GM03348 (cell line): ENCODE data around the gene RWDD2A.
"Not testable (repeated sequence)": the region's sequence is repeated elsewhere in the genome, so short reads cannot be mapped to it uniquely, and the experiment has no call there.

Experiments
- DNase-seq: peaks from one replicate; pipeline ENCODE4 v3.0.0; 2012; ENCODE audit warnings: low spot score

RWDD2A gene

DNA sequence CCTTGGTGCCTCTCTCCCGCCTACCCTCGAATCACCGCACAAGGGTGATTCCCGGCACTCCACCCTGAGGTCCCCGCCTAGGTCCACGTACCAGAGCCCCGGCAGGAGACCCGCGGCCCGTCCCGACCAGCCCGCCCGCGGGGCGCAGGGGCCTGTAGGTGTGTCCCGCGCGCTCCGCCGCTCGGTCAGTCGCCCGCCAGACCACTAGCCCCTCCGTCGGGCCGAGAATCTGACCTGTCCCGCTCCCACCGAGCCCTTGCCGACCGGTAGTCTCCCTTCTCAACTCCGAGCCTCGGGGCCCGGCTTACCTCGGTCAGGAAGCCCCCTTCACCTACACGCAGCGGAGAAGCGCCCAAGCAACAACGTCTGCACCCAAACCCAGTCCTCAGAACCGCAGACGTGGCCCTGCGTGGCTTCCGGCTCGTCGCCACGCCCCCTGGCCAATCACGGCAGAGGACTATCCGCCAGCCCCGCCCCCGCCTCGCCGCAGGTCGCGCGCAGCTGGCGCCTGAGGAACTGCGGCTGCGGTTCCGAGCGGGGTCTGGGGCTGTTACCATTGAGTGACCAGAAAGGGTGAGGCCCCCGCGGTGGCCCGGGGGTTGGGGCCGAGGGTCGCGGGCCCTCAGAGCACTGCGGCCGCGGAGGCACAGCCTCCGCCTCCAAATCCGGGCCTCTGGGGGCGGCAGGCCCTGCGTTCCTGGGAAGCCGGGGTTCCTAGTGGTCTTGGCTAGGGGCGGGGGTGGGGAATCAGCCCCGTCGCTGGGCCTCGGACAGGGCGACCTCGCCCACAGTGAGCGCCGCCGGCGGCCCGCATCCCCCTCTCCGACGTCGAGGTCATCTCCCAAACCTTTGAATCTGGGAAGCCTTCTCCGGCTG is at the start of gene RWDD2A, which contains the start of gene PGM3:
RWDD2A (plus strand) TSS at position 487 of the 876 bp plus-strand sequence. CDS start 1,095 bp downstream, outside the sequence.
PGM3 (minus strand) TSS at position 395 of the 876 bp plus-strand sequence. CDS start 2,253 bp downstream, outside the sequence.
- DNase-seq = peak; percentile 98

- DNase-seq = no peak
Measured at GRCh38 chr6:83151114-83151513, 42.0 kb upstream of the RWDD2A start.

GRCh38 chr6:83152913-83153312 is 40.2 kb upstream of the RWDD2A start:
- no peak for DNase-seq

GRCh38 chr6:83153883-83154521 is 39.2 kb upstream of the RWDD2A start:
- no peak for DNase-seq

GRCh38 chr6:83155794-83156193 is 37.4 kb upstream of the RWDD2A start:
- DNase-seq = no peak

GRCh38 chr6:83160167-83160566 is 33.0 kb upstream of the RWDD2A start:
- no peak for DNase-seq

GRCh38 chr6:83167726-83168278 is 25.4 kb upstream of the RWDD2A start:
- no peak for DNase-seq

DNA sequence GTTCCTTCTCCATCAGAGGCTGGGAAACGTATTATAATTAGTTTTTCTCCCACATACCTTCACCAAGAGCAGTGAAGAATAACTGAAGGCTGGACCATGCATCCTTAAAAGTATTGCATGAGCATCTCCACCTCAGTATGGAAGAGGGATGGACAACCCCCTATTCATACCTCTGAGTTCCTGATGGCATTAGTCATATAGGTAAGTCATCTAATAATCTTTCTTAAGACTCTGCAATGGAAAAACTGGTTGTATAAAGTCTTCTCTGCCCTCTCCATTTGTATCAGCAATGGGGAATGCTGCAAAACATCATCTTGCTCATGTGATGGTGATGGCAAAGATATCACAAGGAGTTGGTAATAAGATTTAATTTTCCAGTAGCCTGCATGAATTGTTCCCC is 24.6 kb upstream of the RWDD2A start:
- no peak for DNase-seq

GRCh38 chr6:83169106-83169505 is 24.1 kb upstream of the RWDD2A start:
- DNase-seq = no peak

- DNase-seq = no peak
Measured at GRCh38 chr6:83169511-83169910, 23.6 kb upstream of the RWDD2A start.

- no peak for DNase-seq
Measured at GRCh38 chr6:83176246-83176645, 16.9 kb upstream of the RWDD2A start.

GRCh38 chr6:83180426-83180950 is 12.7 kb upstream of the RWDD2A start:
- DNase-seq = no peak

DNA sequence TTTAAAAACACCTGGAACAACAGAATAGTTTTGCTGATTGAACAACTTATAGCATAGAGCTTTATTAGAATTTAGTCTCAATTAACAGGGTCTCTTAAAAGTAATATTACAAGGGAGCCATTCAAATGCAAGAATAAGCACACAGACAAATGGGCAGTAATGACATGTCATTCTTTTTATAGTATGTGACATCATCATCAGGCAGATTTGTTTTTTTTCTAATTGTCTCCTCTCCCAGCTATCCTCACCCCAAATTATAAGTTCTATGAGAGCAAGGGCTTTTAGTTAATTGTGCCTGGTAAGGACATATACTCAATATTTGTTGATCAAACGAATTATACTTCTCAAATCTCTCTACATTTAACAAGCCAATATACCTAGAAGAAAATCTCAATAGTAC is 11.0 kb upstream of the RWDD2A start:
- no peak for DNase-seq

- DNase-seq = peak; percentile 75
Measured at GRCh38 chr6:83183082-83183828, 9.9 kb upstream of the RWDD2A start.

- DNase-seq = no peak
Measured at GRCh38 chr6:83185096-83185495, 8.1 kb upstream of the RWDD2A start.

GRCh38 chr6:83188501-83188900 is 4.7 kb upstream of the RWDD2A start:
- DNase-seq = no peak

DNA sequence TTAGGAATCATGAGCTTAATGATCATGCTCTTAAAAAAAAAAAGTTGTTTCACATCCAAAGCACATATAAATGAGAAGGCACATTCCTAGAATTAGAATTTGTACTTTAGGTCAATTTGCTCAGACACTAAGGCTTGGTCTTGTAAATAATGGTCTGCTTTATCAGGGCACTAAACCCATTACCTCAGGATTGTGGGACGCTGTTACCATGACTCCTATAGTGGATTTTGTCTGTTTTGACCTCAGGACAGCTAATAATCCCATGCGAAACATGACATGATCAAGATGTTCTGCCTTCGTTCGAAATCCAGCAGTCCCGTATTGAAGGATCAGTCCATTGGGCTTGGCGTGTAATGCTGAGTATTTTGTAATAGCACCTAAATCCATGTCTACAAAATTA is 2.5 kb upstream of the RWDD2A start:
- DNase-seq = no peak

GRCh38 chr6:83191974-83192373 is 1.2 kb upstream of the RWDD2A start:
- DNase-seq = not testable (repeated sequence)

DNA sequence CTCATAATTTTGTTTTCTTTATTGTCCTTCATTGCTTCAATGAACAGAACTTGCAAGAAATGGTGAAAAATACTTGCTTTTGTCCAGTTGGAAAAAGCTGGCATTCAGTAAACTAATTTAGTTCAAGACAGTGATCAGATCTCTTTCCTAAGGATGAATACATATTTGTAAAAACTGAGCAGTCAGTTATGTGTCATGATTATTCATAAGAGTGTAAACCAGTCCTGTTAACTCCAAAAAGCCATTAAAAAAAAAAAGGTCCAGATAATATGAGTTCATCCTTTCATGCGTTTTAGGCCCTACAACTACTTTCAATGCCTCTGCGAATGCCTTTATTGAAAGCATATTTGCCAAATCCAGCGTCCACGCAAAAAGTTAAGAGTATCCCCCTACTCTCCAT is 701 bp upstream of the RWDD2A start:
- DNase-seq = peak; percentile 28

DNA sequence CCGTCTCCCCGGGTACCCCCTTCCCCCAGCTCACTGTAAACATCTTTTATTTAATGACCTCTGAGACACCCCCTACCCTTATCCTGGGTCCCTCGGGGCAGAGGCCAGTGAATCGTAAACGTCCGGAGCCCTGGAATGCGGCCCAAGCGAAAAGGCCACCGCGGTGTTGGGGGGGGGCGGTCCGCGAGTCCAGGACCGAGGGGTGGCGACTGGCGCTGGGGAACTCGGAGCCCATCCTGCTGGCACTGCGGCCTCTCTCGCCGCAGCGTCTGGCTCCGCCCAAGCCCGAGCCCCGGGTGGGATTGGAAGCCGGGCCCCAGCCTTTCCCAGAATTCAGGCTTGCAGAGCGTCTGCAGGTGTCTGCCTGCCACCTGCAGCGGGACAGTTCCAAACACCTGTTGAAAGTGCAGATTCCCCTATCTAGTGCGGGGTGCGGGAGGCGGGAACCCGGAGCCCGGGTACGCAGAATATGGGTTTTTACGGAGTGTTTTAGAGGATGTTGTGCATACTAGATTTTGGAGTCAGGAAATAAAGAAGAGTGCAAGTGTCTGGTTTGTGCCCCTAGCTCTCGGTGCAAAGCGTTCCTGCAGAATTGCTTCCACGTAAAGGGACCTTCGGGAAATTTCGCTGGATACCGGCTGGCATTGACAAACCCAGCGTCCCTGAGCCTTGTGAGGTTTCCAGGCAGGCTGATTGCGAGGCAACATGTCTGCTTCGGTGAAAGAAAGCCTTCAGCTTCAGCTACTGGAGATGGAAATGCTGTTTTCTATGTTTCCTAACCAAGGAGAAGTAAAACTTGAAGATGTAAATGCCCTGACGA is 800 bp downstream of the RWDD2A start:
- DNase-seq = peak; percentile 80
